SHP77 treated with DMSO at 0.1 percent for 48 hours (cell line): ENCODE measurements around the gene MACROD1.

Experiments
- DNase-seq: peaks from one replicate; lab custom pipeline; 2025; lab: John Stamatoyannopoulos, UW

Gene MACROD1

GRCh38 chr11:64113462-64113780, 52.5 kb downstream of the MACROD1 start:
- no peak for DNase-seq

DNA sequence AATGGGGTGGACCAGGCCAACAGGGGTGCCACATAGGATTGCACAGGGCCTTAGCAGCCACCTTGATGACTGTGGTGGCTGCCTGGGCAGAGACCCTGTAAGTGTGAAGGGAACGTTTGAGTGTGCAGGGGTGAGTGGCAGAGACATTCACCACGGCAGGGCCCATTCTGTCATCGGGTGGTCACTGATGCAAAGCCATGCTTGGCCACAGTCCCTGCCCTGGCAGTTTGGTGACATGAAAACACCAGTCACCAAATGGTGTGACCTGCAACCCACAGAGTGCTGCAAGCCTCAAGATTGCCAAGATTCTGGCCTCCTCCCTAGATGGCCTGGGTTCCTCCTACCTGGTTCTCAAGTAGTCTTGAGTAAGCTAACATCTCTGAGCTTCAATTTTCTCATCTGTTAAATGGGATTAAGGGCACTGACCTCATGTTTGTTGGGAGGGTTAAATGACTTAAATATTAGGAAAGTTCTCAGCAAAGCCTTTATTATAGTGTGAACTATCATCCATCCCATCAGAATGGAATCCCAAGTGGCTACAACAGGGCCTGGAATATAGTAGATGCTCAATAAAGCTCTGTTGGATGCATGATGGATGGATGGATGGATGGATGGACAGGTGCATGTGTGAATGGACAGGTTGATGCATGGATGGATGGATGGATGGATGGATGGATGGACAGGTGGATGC, 53.0 kb downstream of the MACROD1 start:
- no peak for DNase-seq

GRCh38 chr11:64110465-64111375, 55.2 kb downstream of the MACROD1 start:
- DNase-seq, result no peak

- DNase-seq, result no peak
These were observed 56.6 kb downstream of the MACROD1 start for GRCh38 chr11:64109332-64109731.

DNA sequence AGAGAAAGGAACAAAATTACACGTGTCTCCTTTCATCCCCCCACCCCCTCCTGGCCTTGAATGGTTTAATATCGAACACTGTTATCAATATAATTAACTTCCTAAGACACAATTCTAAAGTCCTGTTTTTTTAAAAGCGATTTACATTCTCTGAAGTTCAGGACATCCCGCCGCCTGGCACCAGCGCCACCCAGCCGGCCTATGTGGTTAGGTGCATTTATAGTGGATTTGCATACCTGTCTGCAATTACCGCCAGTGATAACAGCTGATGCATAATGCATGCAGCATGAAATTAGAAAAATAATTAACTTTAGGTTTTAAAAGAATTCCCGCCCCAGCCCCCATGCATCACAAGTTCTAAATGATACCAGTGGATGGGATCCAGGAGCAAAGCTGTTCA, 58.6 kb downstream of the MACROD1 start:
- no peak for DNase-seq

DNA sequence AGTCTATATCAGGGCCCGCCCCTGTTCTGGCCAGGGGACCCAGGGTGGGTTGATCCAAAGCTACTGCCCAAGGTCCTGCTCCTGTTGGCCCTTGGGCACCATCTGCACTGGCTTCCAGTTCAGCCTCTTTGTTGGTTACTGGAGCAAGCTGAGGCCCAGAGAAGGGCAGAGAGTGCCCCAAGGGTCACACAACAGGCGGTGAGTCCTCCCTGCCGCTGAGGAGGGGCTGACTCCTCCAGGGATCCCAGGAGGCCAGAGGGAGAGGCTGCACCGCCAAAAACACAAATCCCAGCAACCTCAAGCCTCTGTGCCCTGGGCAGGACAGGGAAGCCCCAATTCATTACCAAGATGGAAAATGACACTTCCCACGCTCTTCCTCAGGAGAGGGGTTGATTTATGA, 61.3 kb downstream of the MACROD1 start:
- no peak for DNase-seq

- DNase-seq, result no peak
These were observed 62.5 kb downstream of the MACROD1 start for GRCh38 chr11:64103277-64103985.

- DNase-seq, result no peak
These were observed 63.7 kb downstream of the MACROD1 start for GRCh38 chr11:64102005-64102738.

DNA sequence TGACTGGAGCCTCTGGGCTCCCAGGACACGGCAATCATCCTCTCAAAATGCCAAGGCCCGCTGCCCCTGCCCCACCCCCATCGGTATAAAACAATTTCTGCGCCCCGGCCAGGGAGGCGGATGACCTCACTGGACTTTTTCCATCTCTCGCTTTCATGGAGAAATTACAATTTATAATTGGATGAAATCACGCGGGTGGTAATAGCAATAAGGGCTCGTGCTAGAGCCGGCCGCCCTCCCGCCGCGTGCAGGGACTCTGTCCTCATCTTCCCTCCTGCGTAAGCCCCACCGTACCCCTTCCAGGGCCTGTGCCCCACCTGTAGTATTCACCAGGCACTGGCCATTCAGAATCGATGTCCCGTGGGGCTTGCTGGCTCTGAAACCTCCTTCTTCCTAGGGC, 64.5 kb downstream of the MACROD1 start:
- no peak for DNase-seq

GRCh38 chr11:64100782-64101353, 65.0 kb downstream of the MACROD1 start:
- DNase-seq, result no peak

DNA sequence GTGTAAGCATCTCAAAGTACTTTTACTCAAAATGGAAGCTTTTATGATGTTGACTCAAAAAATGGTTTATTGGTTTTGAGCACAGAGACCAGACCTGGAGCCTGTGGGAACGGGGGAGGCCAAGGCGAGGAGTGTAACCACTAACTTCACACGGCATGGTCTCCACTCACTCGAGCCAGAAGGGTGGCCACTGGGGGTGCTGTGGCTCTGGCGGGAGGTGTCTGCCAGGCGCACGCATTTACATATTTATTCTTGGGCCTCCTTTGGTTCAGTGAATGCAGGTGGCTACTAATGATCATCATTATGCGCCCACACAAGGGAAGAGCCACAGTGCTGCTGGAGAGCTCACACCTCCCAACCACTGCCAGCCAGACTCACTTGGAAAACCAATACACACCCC, 65.6 kb downstream of the MACROD1 start:
- DNase-seq, result no peak

GRCh38 chr11:64099436-64099835, 66.5 kb downstream of the MACROD1 start:
- no peak for DNase-seq

GRCh38 chr11:64098318-64098831, 67.5 kb downstream of the MACROD1 start:
- DNase-seq, result no peak

GRCh38 chr11:64097468-64098317, 68.2 kb downstream of the MACROD1 start:
- DNase-seq, result no peak

DNA sequence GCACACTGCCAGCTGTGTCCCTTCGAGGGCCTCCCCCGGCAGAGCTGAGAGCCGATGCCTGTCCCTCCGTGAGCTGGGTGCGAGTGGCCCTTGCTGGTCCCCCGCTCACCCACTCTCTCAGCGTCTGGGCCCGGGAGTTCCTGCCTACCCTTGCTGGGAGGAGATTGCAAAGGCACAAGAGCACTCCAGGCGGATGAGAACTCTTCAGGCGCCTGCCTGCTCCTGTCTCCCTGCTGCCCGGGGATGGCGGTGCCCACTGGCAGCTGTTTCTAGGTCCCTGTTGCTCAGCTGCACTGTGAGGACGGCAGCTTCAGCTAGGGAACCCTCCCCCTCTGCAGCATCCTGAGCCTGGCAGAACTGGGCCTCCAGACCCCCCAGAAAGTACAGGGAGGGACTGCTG, 69.1 kb downstream of the MACROD1 start:
- DNase-seq, result no peak

DNA sequence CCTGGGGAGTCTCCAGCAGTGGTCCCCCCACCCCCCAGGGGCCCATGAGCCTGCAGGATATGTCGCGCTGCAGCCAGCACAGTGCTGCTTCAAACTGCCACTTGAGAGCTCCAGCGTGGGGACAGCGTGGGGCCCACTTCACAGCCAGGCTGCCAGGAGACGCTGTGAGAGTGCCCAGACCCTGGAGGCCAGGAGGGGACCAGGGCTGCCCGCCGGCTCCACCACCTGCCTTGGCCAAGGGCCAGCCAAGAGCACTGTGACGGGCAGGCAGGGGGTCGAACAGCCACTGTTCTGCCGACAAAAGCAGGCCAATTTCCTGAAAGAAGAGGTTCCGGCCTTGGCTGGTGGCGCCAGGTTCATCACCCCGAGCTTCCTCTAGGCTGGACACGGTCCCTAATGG, 70.0 kb downstream of the MACROD1 start:
- peak; percentile 38 for DNase-seq

GRCh38 chr11:64095273-64095817, 70.6 kb downstream of the MACROD1 start:
- no peak for DNase-seq

GRCh38 chr11:64094463-64095260, 71.3 kb downstream of the MACROD1 start:
- no peak for DNase-seq

- DNase-seq, result no peak
These were observed 72.5 kb downstream of the MACROD1 start for GRCh38 chr11:64093233-64094039.
